Upper lobe of right lung (tissue), 1 donor: ENCODE data around the gene RIBC2. TPM values are rescaled to one million over a fixed set of nuclear protein-coding genes. Genes with fewer than 3 reads are reported as not detected.

Source experiments
- ATAC-seq: fragments of 200-7000 bp; cut with Tn5 transposase; one replicate; pipeline ENCODE4 v1.9.1; 2020; ENCODE audit warnings: mild to moderate bottlenecking, moderate library complexity
- DNase-seq: peaks from one replicate; pipeline ENCODE4 v3.0.0-alpha.2; 2020
- H3K27ac ChIP-seq: fragments of 200-600 bp; one replicate; pipeline ENCODE4 v1.8.0; 2022
- H3K27me3 ChIP-seq: fragments of 200-600 bp; one replicate; pipeline ENCODE4 v1.8.0; 2022; ENCODE audit warnings: mild to moderate bottlenecking
- H3K36me3 ChIP-seq: fragments of 200-600 bp; one replicate; pipeline ENCODE4 v1.8.0; 2022
- H3K4me1 ChIP-seq: fragments of 200-600 bp; one replicate; pipeline ENCODE4 v1.8.0; 2022
- H3K4me3 ChIP-seq: fragments of 200-600 bp; one replicate; pipeline ENCODE4 v1.8.0; 2022; ENCODE audit warnings: mild to moderate bottlenecking
- H3K9me3 ChIP-seq: fragments of 200-600 bp; one replicate; pipeline ENCODE4 v1.8.0; 2022
- intact Hi-C: fragments of 100-400 bp; cut with DNase I; formaldehyde crosslinking; loops from one replicate; pipeline ENCODE4 v1.11.0; 2022
- total RNA-seq: library from RNA; stranded (reverse); fragmentation: NEBNext Ultra II Directional; extraction: Animal tissue kit (Norgen Biotek cat#: 25700); gene quantifications from one replicate; pipeline ENCODE4 v1.2.1, GENCODE V29; 2021
- TF ChIP-seq, protein P1 (sequence below): fragments of 200-600 bp; IDR thresholded peaks from one replicate; pipeline ENCODE4 v1.8.0; 2022; ENCODE audit warnings: antibody characterized with exemption
- donor health status: DM: no; HTN: yes; CAD: no; lungs with severe emphysema.

Gene RIBC2
- total RNA-seq, 1 donor from 2014 or later, result not detected

DNA sequence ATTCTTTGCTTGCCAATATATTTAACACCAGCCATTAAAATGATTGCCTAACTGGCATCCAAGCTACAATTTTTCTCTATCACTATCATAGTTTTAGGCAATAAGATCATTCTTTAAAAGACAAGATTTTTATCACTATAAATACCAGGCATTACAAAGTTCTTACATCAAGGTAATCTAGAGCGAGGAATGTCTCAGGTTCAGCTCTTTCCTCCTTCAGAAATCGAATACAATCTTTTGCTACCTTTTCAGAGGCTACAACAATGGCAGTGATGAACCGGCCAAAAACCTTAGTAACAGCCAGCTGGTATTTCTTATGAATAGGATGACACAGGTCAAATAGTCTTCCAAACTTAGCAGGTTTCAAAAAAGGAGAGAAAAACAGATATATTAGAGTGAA lies 23.9 kb upstream of the RIBC2 start:
- intact Hi-C loops, result no loop called here
- TF ChIP-seq, protein P1, sequence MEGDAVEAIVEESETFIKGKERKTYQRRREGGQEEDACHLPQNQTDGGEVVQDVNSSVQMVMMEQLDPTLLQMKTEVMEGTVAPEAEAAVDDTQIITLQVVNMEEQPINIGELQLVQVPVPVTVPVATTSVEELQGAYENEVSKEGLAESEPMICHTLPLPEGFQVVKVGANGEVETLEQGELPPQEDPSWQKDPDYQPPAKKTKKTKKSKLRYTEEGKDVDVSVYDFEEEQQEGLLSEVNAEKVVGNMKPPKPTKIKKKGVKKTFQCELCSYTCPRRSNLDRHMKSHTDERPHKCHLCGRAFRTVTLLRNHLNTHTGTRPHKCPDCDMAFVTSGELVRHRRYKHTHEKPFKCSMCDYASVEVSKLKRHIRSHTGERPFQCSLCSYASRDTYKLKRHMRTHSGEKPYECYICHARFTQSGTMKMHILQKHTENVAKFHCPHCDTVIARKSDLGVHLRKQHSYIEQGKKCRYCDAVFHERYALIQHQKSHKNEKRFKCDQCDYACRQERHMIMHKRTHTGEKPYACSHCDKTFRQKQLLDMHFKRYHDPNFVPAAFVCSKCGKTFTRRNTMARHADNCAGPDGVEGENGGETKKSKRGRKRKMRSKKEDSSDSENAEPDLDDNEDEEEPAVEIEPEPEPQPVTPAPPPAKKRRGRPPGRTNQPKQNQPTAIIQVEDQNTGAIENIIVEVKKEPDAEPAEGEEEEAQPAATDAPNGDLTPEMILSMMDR, result no peak
- ATAC-seq (no peak), DNase-seq (no peak)
- Histone ChIP-seq H3K27me3 (peaks cover 4% of the 10 kb centered on the region), H3K4me3 (no peak overlapping the region), H3K9me3 (no peaks in the 10 kb centered on the region), H3K36me3 (no peaks in the 10 kb centered on the region), H3K27ac (no peak overlapping the region), H3K4me1 (no peaks in the 10 kb centered on the region)

DNA sequence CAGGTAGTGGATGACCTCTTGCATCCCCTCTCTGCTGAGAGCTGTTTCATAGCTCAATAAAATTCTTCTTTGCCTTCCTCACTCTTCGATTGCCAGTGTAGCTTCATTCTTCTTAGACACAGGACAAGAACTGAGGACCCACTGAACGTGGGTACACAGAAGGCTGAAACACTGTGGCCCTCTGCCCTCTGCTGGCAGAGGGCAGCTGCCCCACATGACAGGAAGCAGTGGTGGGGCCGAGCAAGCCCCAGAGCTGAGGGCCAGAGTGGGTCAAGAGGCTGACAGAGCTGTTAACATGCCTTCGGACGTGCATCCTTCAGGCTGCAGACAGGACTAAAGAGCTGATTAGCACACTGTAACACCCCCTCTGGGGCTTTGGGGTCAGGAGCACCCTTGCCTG lies 15.7 kb upstream of the RIBC2 start:
- no peaks in the 10 kb centered on the region for H3K36me3 ChIP-seq
- DNase-seq, result no peak
- H3K27ac ChIP-seq, result no peak overlapping the region
- H3K9me3 ChIP-seq, result no peaks in the 10 kb centered on the region
- no peak overlapping the region for H3K4me3 ChIP-seq
- no peaks in the 10 kb centered on the region for H3K27me3 ChIP-seq
- ATAC-seq, result peak; percentile 47
- intact Hi-C loops, result no loop called here
- no peaks in the 10 kb centered on the region for H3K4me1 ChIP-seq
- TF ChIP-seq, protein P1, result no peak

DNA sequence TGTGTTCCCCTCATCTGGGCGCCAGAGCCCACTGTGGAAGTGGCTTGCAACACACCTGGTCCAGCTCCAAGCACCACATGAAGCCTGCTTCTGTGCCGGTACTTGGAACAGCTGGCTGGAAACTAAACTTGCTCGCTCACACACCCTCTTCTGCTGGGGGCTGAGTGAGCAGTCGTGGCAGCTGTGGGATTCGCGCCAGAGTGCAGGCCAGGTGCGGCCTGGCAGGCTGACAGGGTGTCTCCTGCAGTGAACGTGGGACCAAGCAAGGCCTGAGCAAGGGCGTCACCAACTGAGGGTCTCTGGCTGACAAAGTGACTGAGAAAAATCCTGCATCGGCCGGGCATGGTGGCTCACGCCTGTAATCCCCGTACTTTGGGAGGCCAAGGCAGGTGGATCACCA lies 15.3 kb upstream of the RIBC2 start:
- TF ChIP-seq, protein P1, result no peak
- no peak for ATAC-seq

DNA sequence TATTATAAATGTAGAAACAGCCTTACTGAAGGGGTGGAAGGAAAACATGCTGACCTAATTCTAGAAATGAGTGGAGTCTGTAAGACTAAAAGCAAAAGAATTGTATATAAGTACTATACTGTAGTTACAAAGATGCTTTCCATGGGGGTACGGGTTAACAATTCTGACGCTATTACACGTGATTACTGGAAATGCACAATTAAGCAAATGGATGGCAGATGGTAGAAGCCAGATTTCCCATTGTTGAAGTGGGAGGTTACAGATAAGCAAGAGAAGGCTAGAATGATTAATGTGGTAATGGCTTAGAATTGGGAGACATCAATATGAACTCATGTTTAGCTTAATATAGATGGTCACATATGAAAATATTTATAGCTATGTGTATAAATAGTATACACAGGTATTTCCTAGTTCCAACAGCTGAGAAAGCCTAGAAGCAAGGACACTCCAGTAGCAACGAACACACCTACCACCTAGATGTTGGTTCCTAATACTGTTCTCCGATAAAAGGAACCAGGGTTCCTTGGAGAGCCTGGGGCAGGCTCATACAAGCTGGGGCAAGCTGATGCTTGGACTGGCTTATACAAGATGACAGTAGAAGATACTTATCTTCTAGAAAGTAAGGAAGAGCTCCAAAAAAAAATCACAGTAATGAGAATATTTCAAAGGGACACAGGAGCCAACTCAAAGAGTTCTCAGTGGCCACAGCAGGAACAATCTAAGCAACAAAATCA lies 13.6 kb upstream of the RIBC2 start:
- no peak for ATAC-seq
- intact Hi-C loops, result no loop called here
- H3K27me3 ChIP-seq, result no peaks in the 10 kb centered on the region
- H3K9me3 ChIP-seq, result no peaks in the 10 kb centered on the region
- no peaks in the 10 kb centered on the region for H3K4me1 ChIP-seq
- TF ChIP-seq, protein P1, result no peak
- DNase-seq, result no peak
- H3K36me3 ChIP-seq, result no peaks in the 10 kb centered on the region
- no peak overlapping the region for H3K27ac ChIP-seq
- no peak overlapping the region for H3K4me3 ChIP-seq

More for the DNA sequence above, 15.3 kb upstream of the RIBC2 start:
- Histone ChIP-seq H3K36me3 (no peaks in the 10 kb centered on the region), H3K27ac (no peak overlapping the region), H3K9me3 (no peaks in the 10 kb centered on the region), H3K4me3 (no peak overlapping the region), H3K27me3 (no peaks in the 10 kb centered on the region), H3K4me1 (no peaks in the 10 kb centered on the region)
- intact Hi-C loops, result no loop called here
- DNase-seq, result no peak

DNA sequence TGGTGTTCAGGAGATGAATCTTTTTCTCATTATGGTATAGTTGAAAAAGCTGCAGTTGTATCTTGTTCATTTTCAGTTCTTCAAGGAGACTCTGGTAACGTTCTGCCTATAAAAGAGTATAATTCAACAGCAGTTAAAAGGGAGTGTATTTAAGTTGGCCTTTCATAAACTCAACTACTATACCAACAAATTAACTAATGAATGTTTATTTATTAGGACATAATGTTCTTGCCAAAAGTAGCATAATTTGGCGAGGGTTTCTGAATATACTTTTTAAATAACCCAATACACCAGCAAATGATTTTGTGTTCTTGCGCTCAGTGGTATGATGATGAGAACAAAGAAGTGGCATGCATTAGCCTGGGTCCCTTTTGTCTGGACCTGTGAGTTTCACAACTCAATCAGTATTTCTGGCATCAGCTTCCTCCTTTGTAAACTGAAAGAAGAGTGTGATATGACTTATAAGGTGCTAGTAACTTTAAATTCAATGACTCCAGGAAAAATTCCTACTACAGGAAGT lies 11.0 kb upstream of the RIBC2 start:
- H3K9me3 ChIP-seq, result no peaks in the 10 kb centered on the region
- DNase-seq (no peak), ATAC-seq (no peak)
- no peaks in the 10 kb centered on the region for H3K27me3 ChIP-seq
- no peaks in the 10 kb centered on the region for H3K36me3 ChIP-seq
- TF ChIP-seq, protein P1, result no peak
- H3K27ac ChIP-seq, result no peak overlapping the region
- H3K4me1 ChIP-seq, result no peaks in the 10 kb centered on the region
- intact Hi-C loops, result no loop called here
- H3K4me3 ChIP-seq, result no peak overlapping the region
